Measurements from ENCODE around the gene STK11IP.

The STK11IP gene

GRCh38 chr2:219592736-219593135, 4.9 kb upstream of the STK11IP start:
- DNase-seq = no peak

- DNase-seq = no peak
These were observed 4.5 kb upstream of the STK11IP start for GRCh38 chr2:219593154-219593553.

GRCh38 chr2:219595256-219595655, 2.4 kb upstream of the STK11IP start:
- DNase-seq = no peak

GRCh38 chr2:219596954-219597551, 604 bp upstream of the STK11IP start:
- no peak for DNase-seq

DNA sequence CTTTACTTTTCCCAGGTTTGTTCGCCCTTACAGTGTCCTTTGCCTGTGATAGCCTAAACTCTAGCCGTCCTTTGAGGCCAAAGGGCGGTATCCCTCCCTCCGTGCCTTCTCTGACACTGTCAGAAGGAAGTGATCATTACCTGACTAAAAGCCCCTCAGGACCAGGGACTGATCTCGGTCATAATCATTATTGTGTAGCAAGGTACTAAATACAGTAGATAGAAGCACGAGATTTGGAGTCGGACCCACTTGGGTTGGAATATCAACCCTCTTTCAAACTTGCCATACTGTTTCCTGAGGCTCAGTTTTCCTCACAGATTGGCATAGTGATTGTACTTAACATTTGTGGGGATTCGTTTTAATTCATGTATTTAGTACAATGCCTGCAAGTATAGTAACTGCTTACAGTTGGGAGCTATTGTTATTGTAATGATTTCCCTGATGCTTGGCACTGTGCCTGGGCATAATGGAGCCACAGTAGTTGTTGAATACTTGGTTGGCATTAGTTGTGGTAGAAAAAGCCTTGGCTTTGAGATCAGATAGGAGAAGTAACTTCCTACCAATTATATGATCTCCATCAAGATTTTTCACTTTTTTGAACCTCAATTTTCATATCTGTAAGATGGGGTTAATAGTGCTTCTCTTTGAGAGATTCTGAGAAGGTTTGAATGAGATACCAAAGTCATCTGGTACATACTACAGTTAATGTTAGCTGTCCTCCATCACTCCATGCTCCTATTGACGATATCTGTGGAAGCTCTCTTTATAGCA, 836 bp downstream of the STK11IP start:
- no peak for DNase-seq

- DNase-seq = no peak
These were observed 6.1 kb downstream of the STK11IP start for GRCh38 chr2:219603771-219604170.

GRCh38 chr2:219605607-219605954, 7.9 kb downstream of the STK11IP start:
- no peak for DNase-seq

DNA sequence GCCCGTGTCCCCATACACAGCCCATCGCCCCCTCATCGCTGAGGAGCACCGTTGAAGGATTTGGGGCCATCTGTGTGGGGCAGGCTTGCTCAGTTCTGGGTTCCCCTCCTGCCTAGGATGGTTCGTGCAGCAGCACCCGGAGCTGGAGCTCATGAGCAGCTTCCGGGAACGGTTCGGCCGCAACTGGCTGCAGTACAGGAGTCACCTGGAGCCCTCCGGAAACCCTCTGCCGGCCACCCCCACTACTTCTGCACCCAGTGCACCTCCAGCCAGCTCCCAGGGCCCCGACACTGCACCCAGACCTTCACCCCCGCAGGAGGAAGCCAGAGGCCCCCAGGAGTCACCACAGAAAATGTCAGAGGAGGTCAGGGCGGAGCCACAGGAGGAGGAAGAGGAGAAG, 10.3 kb downstream of the STK11IP start:
- DNase-seq = no peak

- no peak for DNase-seq
These were observed 10.8 kb downstream of the STK11IP start for GRCh38 chr2:219608399-219608964.

- no peak for DNase-seq
These were observed 11.6 kb downstream of the STK11IP start for GRCh38 chr2:219609149-219609750.

GRCh38 chr2:219611306-219611705, 13.6 kb downstream of the STK11IP start:
- DNase-seq = no peak

DNA sequence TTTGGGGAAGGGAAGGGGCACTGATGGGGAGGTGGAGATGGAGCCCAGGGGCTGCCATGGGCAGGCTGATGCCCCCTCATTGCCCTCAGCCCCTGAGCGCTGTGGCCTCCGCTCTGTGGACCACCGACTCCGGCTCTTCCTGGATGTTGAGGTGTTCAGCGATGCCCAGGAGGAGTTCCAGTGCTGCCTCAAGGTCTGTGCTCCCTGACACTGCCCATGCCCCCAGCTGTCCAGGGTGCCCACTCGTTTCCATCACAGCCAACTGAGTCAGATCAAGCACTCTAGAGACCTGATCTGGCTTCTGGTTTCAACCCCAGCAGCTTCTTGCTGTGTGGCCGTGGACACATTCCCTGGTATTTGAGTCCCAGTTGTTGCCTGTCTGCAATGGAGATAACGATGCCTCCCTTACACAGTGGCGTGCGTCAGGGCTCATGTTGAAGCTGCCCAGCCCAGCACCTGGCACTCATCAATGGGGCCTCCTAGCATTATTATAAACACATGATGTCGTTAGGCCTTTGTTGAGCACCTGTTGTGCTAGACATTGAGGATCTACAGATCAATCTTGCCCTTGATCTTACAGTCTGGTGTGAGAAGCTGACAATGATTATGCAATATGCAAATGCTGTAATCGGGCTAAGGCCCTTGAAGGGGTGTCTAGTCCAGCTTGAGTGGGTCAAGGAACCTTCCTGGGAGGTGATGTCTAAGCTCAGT, 14.4 kb downstream of the STK11IP start:
- no peak for DNase-seq

DNA sequence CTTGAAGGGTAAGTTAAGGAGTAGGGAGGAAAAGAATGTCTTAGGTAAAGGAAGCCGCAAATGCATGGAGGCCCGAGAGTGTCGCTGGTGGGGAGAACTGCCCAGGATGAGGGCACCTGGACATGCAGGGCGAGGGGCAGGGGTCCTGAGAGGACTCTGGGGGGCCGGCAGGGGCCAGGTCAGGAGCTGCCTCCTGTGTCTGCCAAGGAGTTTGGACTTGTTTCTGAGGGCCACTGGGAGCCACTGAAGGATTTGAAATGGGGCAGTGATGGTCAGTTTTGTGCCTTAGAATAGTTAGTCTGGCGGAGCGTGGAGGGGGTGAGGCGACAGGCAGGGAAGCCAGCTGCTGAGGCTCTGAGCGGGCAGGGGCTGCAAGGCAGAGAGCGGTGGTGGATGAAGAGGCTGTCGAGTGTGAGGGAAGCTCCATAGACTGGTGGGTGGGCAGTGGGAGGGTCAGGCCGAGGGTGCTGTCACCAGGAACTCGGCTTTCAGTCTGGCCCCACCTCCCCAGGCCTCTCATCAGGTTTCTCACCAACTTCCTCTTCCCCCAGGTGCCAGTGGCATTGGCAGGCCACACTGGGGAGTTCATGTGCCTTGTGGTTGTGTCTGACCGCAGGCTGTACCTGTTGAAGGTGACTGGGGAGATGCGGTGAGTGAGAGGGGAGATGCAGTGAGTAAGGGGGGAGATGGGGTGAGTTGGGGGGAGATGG, 15.1 kb downstream of the STK11IP start:
- DNase-seq = peak; percentile 35

DNA sequence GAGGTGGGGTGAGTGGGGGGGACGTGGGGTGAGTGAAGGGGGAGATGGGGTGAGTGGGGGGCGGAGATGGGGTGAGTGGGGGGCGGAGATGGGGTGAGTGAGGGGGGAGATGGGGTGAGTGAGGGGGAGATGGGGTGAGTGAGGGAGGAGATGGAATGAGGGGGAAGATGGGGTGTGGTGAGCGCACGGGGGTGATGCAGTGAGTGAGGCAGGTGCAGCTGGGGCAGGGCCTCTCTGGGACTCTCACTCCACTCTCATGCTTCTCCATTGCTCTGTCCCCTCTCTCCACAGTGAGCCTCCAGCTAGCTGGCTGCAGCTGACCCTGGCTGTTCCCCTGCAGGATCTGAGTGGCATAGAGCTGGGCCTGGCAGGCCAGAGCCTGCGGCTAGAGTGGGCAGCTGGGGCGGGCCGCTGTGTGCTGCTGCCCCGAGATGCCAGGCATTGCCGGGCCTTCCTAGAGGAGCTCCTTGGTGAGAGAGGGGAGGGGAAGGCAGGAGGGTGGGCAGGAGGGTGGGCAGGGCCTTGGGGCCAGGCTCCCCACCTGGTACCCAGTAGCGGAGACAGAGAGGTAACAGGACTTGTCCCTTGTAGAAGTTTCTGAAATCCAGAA, 15.9 kb downstream of the STK11IP start:
- DNase-seq = no peak

- DNase-seq = no peak
These were observed 16.6 kb downstream of the STK11IP start for GRCh38 chr2:219614076-219614860.

- DNase-seq = no peak
These were observed 17.4 kb downstream of the STK11IP start for GRCh38 chr2:219615036-219615435.

- DNase-seq = no peak
These were observed 18.2 kb downstream of the STK11IP start for GRCh38 chr2:219615894-219616293.

DNA sequence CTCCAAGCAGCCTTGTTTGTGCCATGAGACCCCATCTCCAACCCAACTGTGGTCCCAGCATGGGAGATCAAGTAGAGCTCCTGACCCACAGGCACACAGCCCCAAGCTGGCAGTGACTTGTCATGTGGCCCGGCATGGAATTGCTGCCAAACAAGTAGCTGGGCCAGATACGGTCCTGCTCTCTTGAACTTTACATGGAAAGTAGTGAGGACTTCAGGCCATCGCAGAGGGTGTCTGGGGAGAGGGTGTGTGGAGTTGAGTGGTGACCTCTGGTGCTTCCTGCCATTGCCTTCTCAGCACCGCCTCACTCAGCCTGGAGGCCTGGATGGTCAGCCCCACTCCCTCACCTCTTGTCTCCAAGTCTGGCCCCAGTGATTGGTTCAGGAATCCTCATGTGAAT, 18.9 kb downstream of the STK11IP start:
- no peak for DNase-seq

DNA sequence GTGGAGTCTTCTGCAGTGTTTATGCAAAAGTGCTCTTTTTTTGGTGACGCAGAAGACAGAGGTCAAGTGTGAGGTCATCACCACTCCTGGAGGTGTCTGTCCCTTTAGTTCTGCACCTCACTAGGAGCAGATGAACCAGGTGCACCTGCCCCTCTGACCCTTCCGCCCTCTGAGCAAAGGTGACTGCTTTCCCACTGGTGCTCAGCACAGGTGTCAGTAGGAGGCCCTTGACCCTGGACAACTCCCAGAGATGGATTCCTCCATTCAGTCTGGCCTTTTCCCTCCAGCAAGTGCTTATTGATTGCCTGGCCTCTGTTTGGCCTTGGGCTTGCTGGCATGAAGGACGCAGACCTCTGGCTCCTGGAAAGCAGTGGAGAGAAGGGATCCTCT, 21.1 kb downstream of the STK11IP start:
- no peak for DNase-seq

DNA sequence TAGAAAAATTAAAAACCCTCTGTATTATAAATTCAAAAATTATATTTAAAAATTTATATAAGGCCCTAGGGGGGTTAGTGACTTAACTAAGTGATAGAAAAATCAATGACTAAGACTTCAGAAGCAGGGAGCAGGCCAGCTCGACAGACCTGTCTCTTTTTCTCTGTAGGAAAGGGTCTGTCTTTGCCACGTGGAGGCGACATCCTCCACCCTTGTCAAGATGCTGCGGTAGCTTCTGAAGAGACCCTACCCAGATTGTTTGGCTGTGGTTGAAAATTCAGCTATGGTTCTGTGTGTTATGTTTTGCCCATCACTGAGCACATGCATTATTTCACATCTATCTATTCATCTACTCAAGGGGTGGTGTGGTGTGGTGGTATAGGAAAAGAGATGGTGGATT, 21.6 kb downstream of the STK11IP start:
- DNase-seq = no peak

GRCh38 chr2:219620546-219620945, 22.9 kb downstream of the STK11IP start:
- no peak for DNase-seq

DNA sequence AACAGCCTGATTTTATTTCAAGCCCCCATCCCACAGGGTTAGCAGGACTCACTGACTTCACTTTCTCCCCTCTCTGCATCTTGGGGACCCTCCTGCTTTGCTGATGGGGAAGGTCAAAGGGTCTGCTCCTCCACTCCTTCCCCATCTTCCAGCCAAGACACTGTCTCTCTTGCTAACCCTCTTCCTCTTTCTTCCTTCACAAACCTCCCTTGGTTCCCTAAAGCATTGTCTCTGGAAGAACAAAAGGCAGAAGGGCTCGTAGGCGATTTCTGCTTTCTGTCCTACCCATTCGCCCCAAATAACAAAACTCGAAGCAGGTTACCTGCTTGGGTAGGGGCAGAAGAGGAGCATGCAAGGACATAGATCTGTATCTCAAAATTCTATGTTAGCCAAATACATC, 24.3 kb downstream of the STK11IP start:
- no peak for DNase-seq

All from activated gamma-delta T cell treated with Interleukin-2 at 50 U/mL for 16 hours (primary cell).